Small intestine (tissue), 7 donors: ENCODE results near the gene CAPZB. TPM values are rescaled to one million over a fixed set of nuclear protein-coding genes. Genes with fewer than 3 reads are reported as not detected.

Experiments
- DNase-seq, 2 donors: peaks; one replicate each; pipeline versions ENCODE4 v3.0.0 to v3.0.0-alpha.2; 2013
- FAIRE-seq: peaks from 2 replicates; lab custom pipeline; 2012; peaks lifted over from hg19 to GRCh38; lab: Jason Lieb, UNC
- H3K27ac ChIP-seq, 3 donors: one replicate each; pipeline ENCODE4 v1.5.1; 2013; ENCODE audit warnings: low read length in 2 of 3, mild to moderate bottlenecking in 2 of 3, control low read depth in 1 of 3, inconsistent platforms in 1 of 3, low read depth in 1 of 3, moderate library complexity in 1 of 3
- H3K27me3 ChIP-seq, 3 donors: one replicate each; pipeline ENCODE4 v1.6.1; 2013; ENCODE audit warnings: low read length in 3 of 3, inconsistent platforms in 1 of 3; ENCODE audit not compliant: control insufficient read depth in 3 of 3, insufficient read depth in 3 of 3
- H3K36me3 ChIP-seq, 3 donors: one replicate each; pipeline ENCODE4 v1.6.1; 2013; ENCODE audit warnings: low read length in 3 of 3, inconsistent platforms in 1 of 3, low read depth in 1 of 3, mild to moderate bottlenecking in 1 of 3, moderate library complexity in 1 of 3; ENCODE audit not compliant: control insufficient read depth in 3 of 3, insufficient read depth in 2 of 3
- H3K4me1 ChIP-seq, 3 donors: one replicate each; pipeline ENCODE4 v1.6.1; 2013; ENCODE audit warnings: low read length in 2 of 3, inconsistent platforms in 1 of 3, low read depth in 1 of 3, mild to moderate bottlenecking in 1 of 3, moderate library complexity in 1 of 3; ENCODE audit not compliant: control insufficient read depth in 3 of 3, insufficient read depth in 2 of 3
- H3K4me3 ChIP-seq, 3 donors: one replicate each; pipeline ENCODE4 v1.5.1; 2013; ENCODE audit warnings: low read length in 3 of 3, control low read depth in 1 of 3, inconsistent platforms in 1 of 3, low read depth in 1 of 3, mild to moderate bottlenecking in 1 of 3, moderate library complexity in 1 of 3
- H3K9me3 ChIP-seq, 2 donors: one replicate each; pipeline ENCODE4 v1.6.1; 2013; ENCODE audit warnings: low read depth in 1 of 2, low read length in 1 of 2; ENCODE audit not compliant: control insufficient read depth in 2 of 2, insufficient read depth in 1 of 2
- WGBS, 3 donors: extraction: QIAGEN DNeasy Blood & Tissue Kit; methylation state at CpG; one replicate each; pipeline ENCODE4 v1.1.7; 2013; 5-methylcytosine and 5-hydroxymethylcytosine counted together
- polyA plus RNA-seq, 4 donors: library from polyadenylated mRNA; stranded (reverse) in 3 of 4; unstranded in 1 of 4; fragments of 200-250 nt in 3 of 4; fragments of 120-200 nt in 1 of 4; gene quantifications; one replicate each; pipeline versions ENCODE4 v1.2.1 to v1.2.3, GENCODE V29; 2013
- donor health status: healthy with polysubstance abuse.
- donor health status: control.
- donor health status: control.
- donor health status: Bipolar disorder and iron deficiency.
- donor health status: healthy.

Gene CAPZB
- polyA plus RNA-seq, 4 donors: 245 to 292 (median 276) TPM

DNA sequence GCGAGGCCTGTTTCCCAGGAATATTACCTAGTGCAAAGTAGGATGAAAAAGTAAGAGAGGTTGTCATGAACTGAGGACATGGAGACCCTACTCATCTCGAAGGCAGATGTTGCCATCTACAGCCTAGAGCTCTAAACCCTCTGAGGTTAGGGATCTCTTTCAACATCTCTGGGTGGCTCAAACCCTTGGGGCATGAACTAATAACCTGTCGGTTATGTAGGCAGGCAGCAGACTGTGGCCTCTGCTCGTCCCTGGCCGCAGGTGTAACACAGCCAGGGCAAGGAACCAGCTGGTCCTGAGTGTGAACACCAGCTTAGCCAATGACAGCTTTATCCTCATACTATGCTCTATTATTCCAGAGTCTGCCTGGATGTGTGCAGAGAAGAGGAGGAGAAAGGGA is 13.2 kb downstream of the CAPZB start:
- H3K27ac ChIP-seq: peak overlapping the region in 2 of 3 donors; percentile 6 to 8
- peaks cover 14 to 41% (median 38%) of the 10 kb centered on the region in 3 donors for H3K4me1 ChIP-seq
- no peaks in the 10 kb centered on the region for H3K27me3 ChIP-seq
- FAIRE-seq (no peak), DNase-seq (no peak)
- H3K4me3 ChIP-seq: no peak overlapping the region
- 36 to 61% (median 47%) methylated on average over 5 of the region's 5 CpGs for WGBS, 3 donors
- no peaks in the 10 kb centered on the region for H3K9me3 ChIP-seq
- peaks cover 0 to 66% (median 0%) of the 10 kb centered on the region in 3 donors for H3K36me3 ChIP-seq

DNA sequence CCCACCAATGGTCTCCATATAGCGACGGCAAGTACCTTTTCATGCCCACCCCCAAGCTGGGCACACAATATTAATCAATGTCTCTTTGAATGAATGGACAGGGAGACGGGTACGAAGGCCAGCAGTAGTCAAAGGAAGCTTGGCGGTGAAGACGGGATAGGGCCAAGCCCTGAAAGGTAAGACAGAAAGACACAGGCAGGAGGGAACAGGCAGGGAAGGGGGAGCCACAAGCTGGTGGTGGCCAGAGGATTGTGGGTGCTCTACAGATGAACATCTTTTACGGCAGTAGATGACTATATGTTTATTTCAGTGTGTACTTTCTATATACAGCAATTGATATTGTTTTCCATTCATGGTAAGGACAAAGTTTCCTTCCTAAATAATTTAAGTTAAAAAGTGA is 16.3 kb downstream of the CAPZB start:
- 21 to 60% (median 38%) methylated on average over 7 of the region's 7 CpGs for WGBS, 3 donors
- peak overlapping the region; percentile 87 to 96 (median 93) for H3K27ac ChIP-seq
- peak overlapping the region in 1 of 3 donors; percentile 4 for H3K4me3 ChIP-seq
- no peaks in the 10 kb centered on the region for H3K9me3 ChIP-seq
- DNase-seq: no peak
- H3K36me3 ChIP-seq: peaks cover 0 to 46% (median 0%) of the 10 kb centered on the region in 3 donors
- no peak for FAIRE-seq
- no peaks in the 10 kb centered on the region for H3K27me3 ChIP-seq
- H3K4me1 ChIP-seq: peaks cover 24 to 60% (median 41%) of the 10 kb centered on the region in 3 donors

DNA sequence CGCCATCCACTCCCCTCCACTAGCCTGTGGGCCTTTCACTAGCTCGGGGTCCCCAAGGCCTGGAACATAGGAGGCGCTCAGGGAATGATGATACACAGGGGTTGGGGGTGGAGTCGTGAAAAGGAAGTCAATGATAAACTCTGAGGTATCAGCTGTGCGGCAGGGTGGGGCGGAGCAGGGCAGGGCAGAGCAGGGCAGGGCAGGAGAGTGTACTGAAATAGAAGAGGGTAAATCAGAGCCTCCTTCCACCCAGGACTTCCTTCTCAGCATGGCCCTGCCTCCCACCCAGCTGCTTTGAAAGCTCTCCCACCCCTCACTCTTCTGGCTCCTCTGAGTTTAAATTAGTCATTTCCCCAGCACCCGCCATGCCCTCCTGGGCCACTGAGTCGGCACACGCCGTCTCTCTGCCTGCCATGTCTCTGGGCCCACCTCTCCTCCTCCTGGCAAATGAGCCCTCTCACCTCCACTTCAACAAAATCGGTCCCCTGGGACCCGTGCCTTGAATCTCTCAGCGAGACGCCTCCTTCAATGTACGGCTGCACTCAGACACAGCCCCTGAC is 16.9 kb downstream of the CAPZB start:
- Histone ChIP-seq H3K27ac (peak overlapping the region; percentile 87 to 96 (median 93)), H3K4me1 (peaks cover 24 to 62% (median 41%) of the 10 kb centered on the region in 3 donors), H3K4me3 (peak overlapping the region in 1 of 3 donors; percentile 4), H3K27me3 (no peaks in the 10 kb centered on the region), H3K36me3 (peaks cover 0 to 47% (median 0%) of the 10 kb centered on the region in 3 donors), H3K9me3 (no peaks in the 10 kb centered on the region)
- DNase-seq (peak; percentile 93 to 96), FAIRE-seq (no peak)
- WGBS, 3 donors: 21 to 46% (median 28%) methylated on average over 15 of the region's 15 CpGs

DNA sequence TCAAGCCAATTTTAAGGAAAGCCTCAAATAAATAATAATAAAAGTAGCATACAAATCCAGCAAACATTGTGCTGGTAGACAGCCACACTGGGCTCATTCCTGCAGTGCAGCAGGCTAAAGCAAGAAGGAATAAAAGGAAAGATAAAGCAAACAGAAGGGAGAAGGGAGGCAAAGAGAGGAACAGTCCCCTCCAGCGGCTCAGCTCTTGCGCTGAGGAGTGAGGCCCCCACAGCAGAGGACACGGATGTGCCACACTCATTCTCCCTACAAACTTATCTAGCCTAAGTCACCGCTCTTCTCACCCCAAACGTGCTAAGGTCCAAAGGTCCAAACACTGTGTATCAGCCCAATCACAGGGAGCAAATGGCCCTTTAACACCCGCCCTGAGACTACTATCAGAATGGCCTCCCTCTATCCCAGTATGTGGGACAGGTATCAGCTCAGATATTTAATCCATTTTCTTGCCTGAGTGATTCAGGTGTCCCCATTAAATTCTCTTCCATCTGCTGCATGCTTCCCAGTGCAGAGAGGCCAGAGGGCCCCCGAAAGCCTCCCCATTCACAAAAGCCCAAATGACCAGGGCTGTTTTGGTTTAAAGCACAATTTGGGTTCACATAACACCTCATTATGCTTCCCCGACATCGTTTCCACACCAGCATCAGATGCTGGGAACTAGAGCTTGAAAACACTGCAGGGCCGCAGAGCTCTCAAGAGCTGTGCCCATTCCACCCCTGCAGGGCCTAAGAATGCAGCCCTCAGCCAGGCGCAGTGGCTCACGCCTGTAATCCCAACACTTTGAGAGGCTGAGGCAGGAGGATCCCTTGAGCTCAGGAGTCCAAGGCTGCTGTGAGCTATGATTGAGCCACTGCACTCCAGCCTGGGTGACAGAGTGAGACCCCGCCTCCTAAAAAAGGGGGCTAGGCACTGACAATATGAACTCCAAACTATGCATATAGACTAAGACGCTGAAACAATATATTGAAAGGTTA is 17.8 kb downstream of the CAPZB start:
- Histone ChIP-seq H3K27me3 (no peaks in the 10 kb centered on the region), H3K4me3 (no peak overlapping the region), H3K9me3 (no peaks in the 10 kb centered on the region), H3K36me3 (peaks cover 0 to 40% (median 0%) of the 10 kb centered on the region in 3 donors), H3K27ac (peak overlapping the region; percentile 74 to 93 (median 87)), H3K4me1 (peaks cover 24 to 63% (median 44%) of the 10 kb centered on the region in 3 donors)
- WGBS, 3 donors: 31 to 68% (median 50%) methylated on average over 14 of the region's 14 CpGs
- FAIRE-seq: no peak
- peak; percentile 85 to 96 for DNase-seq

DNA sequence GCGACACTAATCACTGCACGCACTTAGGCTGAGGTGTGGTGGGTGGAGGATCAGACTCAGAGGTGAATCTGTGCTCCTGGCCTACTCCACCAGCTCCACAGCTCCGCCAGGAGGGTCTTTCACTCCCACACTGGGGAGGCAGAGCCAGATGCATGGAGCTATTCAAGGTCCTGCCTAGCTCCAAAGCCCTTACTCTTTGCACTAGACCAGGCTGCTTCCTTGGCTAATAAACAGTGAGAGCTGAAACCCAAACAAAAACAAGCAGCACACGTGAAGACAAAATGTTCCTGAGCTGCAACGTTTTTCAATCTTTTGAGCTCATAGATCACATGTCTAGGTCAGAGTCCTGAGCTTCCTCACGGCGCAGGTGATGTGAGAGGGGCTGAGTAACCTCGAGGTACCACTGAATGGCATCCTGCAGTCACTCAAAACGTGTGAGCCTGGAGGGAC is 19.2 kb downstream of the CAPZB start:
- Histone ChIP-seq H3K36me3 (peaks cover 0 to 33% (median 0%) of the 10 kb centered on the region in 3 donors), H3K27ac (peak overlapping the region; percentile 69 to 93 (median 74)), H3K4me1 (peaks cover 23 to 63% (median 43%) of the 10 kb centered on the region in 3 donors), H3K4me3 (no peak overlapping the region), H3K27me3 (no peaks in the 10 kb centered on the region), H3K9me3 (no peaks in the 10 kb centered on the region)
- FAIRE-seq (no peak), DNase-seq (peak; percentile 54 to 61)
- WGBS, 3 donors: 37 to 53% (median 39%) methylated on average over 9 of the region's 9 CpGs

DNA sequence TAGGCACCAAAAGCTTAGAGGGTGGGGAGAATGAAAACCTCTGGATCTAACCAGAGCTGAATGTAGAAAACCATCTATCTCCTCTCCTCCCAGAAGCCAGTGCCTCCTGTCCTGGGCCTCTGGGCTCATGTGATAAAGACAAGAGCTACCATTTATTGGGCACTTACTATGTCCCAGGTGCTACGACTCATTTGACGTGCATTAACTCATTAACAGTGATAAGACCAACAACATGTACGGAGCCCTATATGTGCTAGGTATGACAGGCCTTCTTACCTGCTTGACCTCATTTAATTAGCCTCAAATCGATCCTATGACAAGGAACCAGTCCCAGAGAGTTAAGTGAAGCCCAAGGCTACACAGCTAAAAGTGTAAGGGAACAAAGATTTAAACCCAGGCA is 19.7 kb downstream of the CAPZB start:
- Histone ChIP-seq H3K4me1 (peaks cover 24 to 60% (median 42%) of the 10 kb centered on the region in 3 donors), H3K36me3 (peaks cover 0 to 35% (median 0%) of the 10 kb centered on the region in 3 donors), H3K9me3 (no peaks in the 10 kb centered on the region), H3K4me3 (no peak overlapping the region), H3K27ac (peak overlapping the region; percentile 69 to 93 (median 74)), H3K27me3 (no peaks in the 10 kb centered on the region)
- peak in 1 of 2 donors; percentile 52 for DNase-seq
- WGBS, 3 donors: 23 to 70% (median 50%) methylated on average over 4 of the region's 4 CpGs
- FAIRE-seq: no peak

DNA sequence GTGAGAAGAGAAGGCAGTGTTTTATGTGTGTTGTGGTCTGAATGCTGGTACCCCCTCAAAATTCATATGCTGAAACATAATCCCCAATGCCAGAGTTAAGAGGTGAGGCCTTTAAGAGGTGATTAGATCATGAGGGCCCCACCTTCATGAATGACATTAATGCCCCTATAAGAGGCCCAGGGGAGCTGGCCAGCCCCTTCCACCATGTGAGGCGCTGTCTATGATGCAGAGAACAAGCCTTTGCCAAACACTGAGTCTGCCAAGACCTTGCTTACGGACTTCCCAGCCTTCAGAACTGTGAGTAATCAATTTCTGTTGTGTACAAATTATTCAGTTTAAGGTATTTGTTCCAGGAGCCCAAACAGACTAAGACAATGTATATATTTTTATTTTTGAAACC is 20.2 kb downstream of the CAPZB start:
- H3K36me3 ChIP-seq: peaks cover 0 to 34% (median 0%) of the 10 kb centered on the region in 3 donors
- H3K9me3 ChIP-seq: no peaks in the 10 kb centered on the region
- peak overlapping the region; percentile 41 to 93 (median 74) for H3K27ac ChIP-seq
- no peaks in the 10 kb centered on the region for H3K27me3 ChIP-seq
- no peak overlapping the region for H3K4me3 ChIP-seq
- peaks cover 21 to 55% (median 38%) of the 10 kb centered on the region in 3 donors for H3K4me1 ChIP-seq
- WGBS, 3 donors: 56 to 65% (median 64%) methylated on average over 2 of the region's 2 CpGs
- DNase-seq (no peak), FAIRE-seq (no peak)

DNA sequence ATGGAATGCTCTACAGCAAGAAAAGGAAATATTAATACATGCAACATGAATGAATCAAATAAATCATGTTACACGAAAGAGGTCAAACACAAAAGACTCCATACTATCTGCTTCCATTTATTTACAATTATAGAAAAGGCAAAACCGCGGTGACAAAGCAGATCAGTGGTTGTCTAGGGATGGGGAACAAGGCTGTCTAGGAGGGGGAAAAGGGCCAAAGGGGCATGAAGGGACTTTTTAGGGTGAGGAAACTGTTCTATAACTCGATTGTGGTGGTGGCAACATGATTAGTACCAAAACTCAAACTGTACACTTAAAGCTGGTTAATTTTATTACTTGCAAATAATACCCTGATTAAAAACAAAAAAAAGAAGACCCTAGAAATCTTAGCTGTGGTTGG is 20.6 kb downstream of the CAPZB start:
- Histone ChIP-seq H3K36me3 (peaks cover 0 to 30% (median 0%) of the 10 kb centered on the region in 3 donors), H3K9me3 (no peaks in the 10 kb centered on the region), H3K27ac (peak overlapping the region in 1 of 3 donors; percentile 41), H3K4me3 (no peak overlapping the region), H3K27me3 (no peaks in the 10 kb centered on the region), H3K4me1 (peaks cover 20 to 51% (median 34%) of the 10 kb centered on the region in 3 donors)
- FAIRE-seq (no peak), DNase-seq (no peak)
- WGBS, 3 donors: 87 to 92% (median 91%) methylated on average over 4 of the region's 4 CpGs
